Left forelimb (tissue), 1 donor: ENCODE measurements around the gene E2F8.

Experiments used
- DNase-seq: peaks from one replicate; pipeline ENCODE4 v3.0.0-alpha.2; 2018; ENCODE audit warnings: low spot score

The E2F8 gene

GRCh38 chr11:19187114-19187832, 53.5 kb downstream of the E2F8 start:
- no peak for DNase-seq

DNA sequence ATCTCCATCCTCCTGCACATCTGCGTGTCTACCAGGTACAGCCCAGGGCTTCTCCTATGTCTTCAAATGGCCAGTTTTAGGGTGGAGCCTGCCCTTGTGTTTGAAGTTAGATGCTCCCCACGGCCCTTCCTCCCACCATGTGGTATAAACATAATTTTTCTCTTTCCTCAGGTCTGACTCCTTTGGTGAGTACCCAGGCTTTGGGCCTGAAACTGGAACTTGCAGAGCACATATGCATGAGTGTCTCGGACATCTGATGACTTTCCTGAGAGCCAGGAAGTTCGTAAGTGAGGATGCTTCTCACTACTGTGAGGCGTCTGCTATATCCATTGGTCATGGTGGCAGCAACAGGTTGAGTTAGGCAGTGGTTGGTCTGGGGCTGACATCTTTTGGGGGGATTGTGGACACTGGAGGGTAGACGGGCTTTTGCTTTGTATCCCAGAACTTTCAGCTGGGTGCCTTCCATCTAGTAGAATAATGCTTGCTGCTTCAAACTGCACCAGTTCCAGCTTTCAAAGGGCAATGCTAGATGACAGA, 55.2 kb downstream of the E2F8 start:
- DNase-seq = no peak

GRCh38 chr11:19185036-19185435, 55.7 kb downstream of the E2F8 start:
- DNase-seq = no peak

DNA sequence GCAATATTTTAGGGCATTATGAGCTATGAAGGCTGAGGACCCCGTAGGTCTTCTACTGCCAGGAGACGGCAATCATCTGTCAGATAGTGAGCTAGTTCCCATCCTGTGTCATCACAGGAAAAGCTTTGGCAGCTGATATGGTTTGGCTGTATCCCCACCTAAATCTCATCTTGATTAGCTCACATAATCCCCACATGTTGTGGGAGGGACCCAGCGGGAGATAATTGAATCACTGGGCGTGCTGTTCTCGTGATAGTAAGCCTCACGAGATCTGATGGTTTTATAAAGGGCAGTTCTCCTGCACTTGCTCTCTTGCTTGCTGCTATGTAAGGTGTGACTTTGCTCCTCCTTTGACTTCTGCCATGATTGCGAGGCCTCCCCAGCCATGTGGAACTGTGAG, 57.1 kb downstream of the E2F8 start:
- no peak for DNase-seq

GRCh38 chr11:19181531-19182261, 59.0 kb downstream of the E2F8 start:
- no peak for DNase-seq

DNA sequence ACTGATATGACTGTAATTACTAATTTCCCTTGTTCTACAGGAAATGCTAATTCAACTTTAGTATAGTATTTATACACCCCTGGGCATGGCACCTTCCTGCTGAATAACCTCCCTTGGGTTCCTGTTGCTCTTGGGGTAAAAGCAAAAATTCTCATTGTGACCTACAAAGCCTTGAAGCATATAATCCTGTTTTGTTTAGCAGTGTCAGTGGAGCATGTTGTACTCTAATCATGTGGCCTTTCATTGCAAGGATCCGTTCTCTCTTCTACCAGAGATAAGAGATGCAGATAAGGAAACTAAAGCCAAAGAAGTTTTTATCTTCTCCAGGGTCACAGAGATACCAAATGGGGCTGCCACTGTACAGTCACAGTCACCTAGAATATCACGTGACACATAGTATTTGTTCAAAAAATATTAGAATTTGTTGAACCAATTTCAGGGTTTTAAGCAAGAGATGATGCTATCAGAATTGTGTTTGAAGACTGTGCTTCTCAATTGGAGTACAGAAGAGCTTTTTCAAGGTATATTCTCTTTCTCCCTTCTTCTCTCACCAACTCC, 64.0 kb downstream of the E2F8 start:
- DNase-seq = no peak
